Measurements from ENCODE around the gene CCDC82. TPM values are rescaled to one million over a fixed set of nuclear protein-coding genes. Genes with fewer than 3 reads are reported as not detected.
A peak's percentile ranks its signal among the peaks of the same experiment; 100 is the strongest.

Gene CCDC82
- total and polyA plus RNA-seq, 2 of the 4 experiments (the other 2 are of a cell fraction): 4.1 to 9.4 TPM

- Histone ChIP-seq H3K4me1 (ENCODE audit: control insufficient read depth, insufficient read depth, low read length) (peaks cover 16% of the 10 kb centered on the region), H3K4me3 (ENCODE audit: insufficient read depth, low read depth, low read length) (no peak overlapping the region), H3K9ac (ENCODE audit: low read depth, low read length) (no peak overlapping the region), H3K23ac (ENCODE audit: low read depth, low read length) (no peak overlapping the region), H2BK120ac (ENCODE audit: low read depth, low read length) (peak overlapping the region; percentile 60; the same call in 1 of the 2 replicates), H3K4me2 (ENCODE audit: low read depth, low read length) (no peak overlapping the region), H3K9me1 (ENCODE audit: insufficient read depth, low read length) (peaks cover 15% of the 10 kb centered on the region), H3K56ac (ENCODE audit: extremely low read depth, insufficient read depth, low read length) (no peak overlapping the region), H2AK5ac (ENCODE audit: low read depth, low read length) (peak overlapping the region; percentile 77; the same call in 1 of the 2 replicates), H3K27ac (ENCODE audit: insufficient read depth, low read length) (no peak overlapping the region; the same call in 1 of the 2 replicates), H2BK20ac (ENCODE audit: low read depth, low read length) (peak overlapping the region; percentile 55; the same call in 1 of the 2 replicates), H3K14ac (replicated peaks; ENCODE audit: low read depth, low read length) (0 out of 2 replicates have a peak overlapping the region, but pooled peaks have one; percentile 71), H4K20me1 (ENCODE audit: insufficient read depth, low read length) (no peaks in the 10 kb centered on the region), H2AFZ (replicated peaks; ENCODE audit: low read length, poor library complexity) (no peak overlapping the region), H4K8ac (ENCODE audit: low read depth in 2 of 2, low read length in 2 of 2) (peak overlapping the region in 1 of 2 experiments; percentile 56; a peak in 2 of 4 replicates), H4K91ac (ENCODE audit: insufficient read depth, low read depth, low read length) (peak overlapping the region; percentile 39; the same call in 1 of the 2 replicates), H4K5ac (ENCODE audit: low read depth, low read length) (no peak overlapping the region; the same call in 1 of the 2 replicates), H3K27me3 (ENCODE audit: control insufficient read depth, insufficient read depth, low read length) (no peaks in the 10 kb centered on the region), H2AK9ac (replicated peaks; ENCODE audit: low read depth, low read length, poor library complexity) (no peak overlapping the region), H3K79me1 (ENCODE audit: low read depth in 1 of 2, low read length in 2 of 2) (peaks cover 23 to 71% of the 10 kb centered on the region in 2 experiments), H3K18ac (ENCODE audit: low read depth, low read length) (peak overlapping the region; percentile 47; the same call in 1 of the 2 replicates), H2BK5ac (ENCODE audit: low read depth, low read length, poor library complexity, severe bottlenecking) (peak overlapping the region; percentile 89), H3K4ac (ENCODE audit: low read depth, low read length) (peak overlapping the region; percentile 73; the same call in 1 of the 2 replicates), H3K9me3 (ENCODE audit: control insufficient read depth, insufficient read depth, low read length) (no peaks in the 10 kb centered on the region), H3K36me3 (ENCODE audit: control insufficient read depth, insufficient read depth, low read length) (peaks cover 2% of the 10 kb centered on the region; the same call in 1 of the 2 replicates), H2BK15ac (ENCODE audit: low read depth, low read length) (peak overlapping the region; percentile 78)
- DNase-seq (no peak), ATAC-seq (ENCODE audit: low read depth) (no peak)
- no peak for TF ChIP-seq FOS (IDR thresholded peaks at IDR 0.05; ENCODE audit: low read depth, low read length)
- no peak for TF ChIP-seq BHLHE40 (IDR thresholded peaks at IDR 0.05; ENCODE audit: low read depth, low read length)
- TF ChIP-seq RCOR1 (IDR thresholded peaks at IDR 0.05; ENCODE audit: insufficient replicate concordance, low read length): no peak
- no peak for TF ChIP-seq CHD1 (IDR thresholded peaks at IDR 0.05; ENCODE audit: low read depth, low read length)
- dilution Hi-C loops (cut with HindIII; ENCODE audit: low sequenced_read_pairs, unreplicated experiment) (no loop called here), in situ Hi-C loops (cut with MboI; ENCODE audit: low sequenced_read_pairs) (no loop called here), intact Hi-C loops (cut with micrococcal nuclease) (no loop called here)
- BruUV-seq (replicated peaks): no TSS peak
- no CpG with 5 or more reads among the region's 2 CpGs for WGBS, 2 experiments (ENCODE audit: extremely low coverage in 2 of 2, insufficient read length in 1 of 2)
- ChIA-PET POLR2A (ENCODE audit: unreplicated experiment) (no interaction called here), CTCF (interaction anchor here (0.7 to 4.8 kb wide), 2 partner anchors 10 to 33 kb away, joined by 7 to 27 read pairs; partner anchors contain the start of gene MAML2)
Measured at GRCh38 chr11:96309016-96309642, 80.6 kb downstream of the CCDC82 start.

Measured in IMR-90 (cell line).